Right ventricle myocardium inferior (tissue), 1 donor: Measurements from ENCODE around the gene TCP11. TPM values are rescaled to one million over a fixed set of nuclear protein-coding genes. Genes with fewer than 3 reads are reported as not detected.

ENCODE experiments used
- ATAC-seq: fragments of 200-7000 bp; cut with Tn5 transposase; one replicate; pipeline ENCODE4 v1.9.1; 2020; ENCODE audit warnings: mild to moderate bottlenecking, moderate library complexity
- DNase-seq: peaks from one replicate; pipeline ENCODE4 v3.0.0; 2021; ENCODE audit errors: missing footprints
- intact Hi-C: fragments of 100-400 bp; cut with DNase I; formaldehyde crosslinking; loops from one replicate; pipeline ENCODE4 v1.11.0; 2022
- long read RNA-seq: library from polyadenylated mRNA; unstranded; transcript quantifications from one replicate; pipeline ENCODE4 v2.0.0, GENCODE V29; 2021
- total RNA-seq: library from RNA; stranded (reverse); fragmentation: NEBNext Ultra II Directional; extraction: Animal tissue kit (Norgen Biotek cat#: 25700); gene quantifications from one replicate; pipeline ENCODE4 v1.2.1, GENCODE V29; 2021
- donor health status: DM: no; HTN: yes; CAD: no; lungs with severe emphysema.

Gene TCP11
- not detected for total RNA-seq
- long read RNA-seq, result 0 reads

DNA sequence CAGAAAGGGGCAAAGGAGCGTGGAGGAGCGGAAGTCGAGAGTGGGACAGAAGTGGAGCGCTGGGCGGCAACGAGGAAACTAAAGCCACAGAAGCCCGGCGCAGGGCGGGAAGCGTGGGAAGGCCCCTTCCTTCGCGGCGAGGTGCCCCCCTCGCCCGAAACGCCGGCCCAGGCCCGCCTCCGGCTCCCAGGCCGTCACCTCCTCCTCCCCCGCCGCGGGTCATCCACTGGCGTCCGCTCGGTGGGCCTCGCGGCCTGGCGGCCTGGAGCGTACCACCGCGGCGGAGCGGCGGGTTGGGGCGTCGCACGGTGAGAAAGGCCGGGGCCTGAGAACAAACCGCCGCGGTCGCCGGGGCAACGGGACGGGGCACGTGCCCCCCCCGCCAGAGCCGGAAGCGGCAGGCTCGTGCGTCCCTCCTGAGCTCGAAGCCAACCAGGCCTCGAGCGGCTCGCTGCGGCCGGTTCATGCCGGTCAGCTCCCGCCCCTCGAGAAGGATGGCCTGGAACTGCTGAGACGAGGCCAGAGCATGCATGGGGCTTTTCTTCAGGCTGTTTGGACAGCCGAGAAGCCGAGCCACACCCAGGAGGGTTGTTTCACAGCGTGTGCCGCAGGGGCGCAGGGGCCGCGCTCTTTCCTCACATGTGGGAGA, at the start of gene TCP11:
Gene TCP11 (minus strand): TSS at position 333 of the 649 bp plus-strand sequence. CDS start 469 bp downstream, outside the sequence.
- no peak for DNase-seq

DNA sequence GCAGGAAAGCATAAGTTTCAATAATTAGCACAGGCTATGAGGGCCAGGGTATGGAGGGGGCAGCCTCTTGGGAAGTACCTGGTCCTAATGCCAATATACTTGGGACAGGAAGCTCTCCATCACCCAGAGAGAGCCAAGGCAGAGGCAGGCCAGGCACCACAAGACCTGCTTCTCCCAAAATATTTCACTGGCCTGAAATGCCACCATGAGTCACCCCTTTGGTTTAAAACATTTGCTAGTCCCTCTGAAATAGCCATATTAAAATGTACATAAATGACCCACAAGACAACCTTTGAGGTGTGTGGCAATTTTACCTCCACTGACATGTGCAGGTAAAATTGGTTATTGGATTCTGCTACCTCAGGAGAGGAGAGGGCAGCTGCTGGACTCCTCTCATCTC, 49.2 kb upstream of the TCP11 start:
- DNase-seq (no peak), ATAC-seq (no peak)
- intact Hi-C loops, result no loop called here

More for the DNA sequence above, at the start of gene TCP11:
- ATAC-seq, result peak; percentile 36
- intact Hi-C loops, result loop anchor here (5.0 kb wide), 1 partner anchor 274 kb away; no protein-coding TSS in a partner anchor

DNA sequence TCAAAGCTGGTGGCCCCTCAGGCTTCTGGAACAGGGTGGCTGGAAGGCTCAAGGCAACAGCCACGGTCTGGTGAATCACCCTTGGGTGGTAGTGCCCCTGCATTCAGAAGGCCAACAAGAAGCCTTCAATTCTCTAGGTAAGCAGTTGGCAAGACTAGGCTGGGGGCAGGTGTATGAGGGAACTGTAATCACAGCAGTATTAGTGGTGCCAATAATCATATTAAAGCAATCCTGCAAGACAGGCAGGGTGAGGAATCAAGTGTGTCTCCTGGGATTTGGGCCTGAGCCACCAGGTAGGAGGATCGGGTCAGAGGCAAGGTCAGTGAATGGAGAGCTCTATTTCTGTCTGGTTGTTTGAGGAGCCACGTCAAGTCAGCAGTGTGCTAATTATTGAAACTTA, 47.7 kb upstream of the TCP11 start:
- intact Hi-C loops, result no loop called here
- DNase-seq, result no peak
- no peak for ATAC-seq

DNA sequence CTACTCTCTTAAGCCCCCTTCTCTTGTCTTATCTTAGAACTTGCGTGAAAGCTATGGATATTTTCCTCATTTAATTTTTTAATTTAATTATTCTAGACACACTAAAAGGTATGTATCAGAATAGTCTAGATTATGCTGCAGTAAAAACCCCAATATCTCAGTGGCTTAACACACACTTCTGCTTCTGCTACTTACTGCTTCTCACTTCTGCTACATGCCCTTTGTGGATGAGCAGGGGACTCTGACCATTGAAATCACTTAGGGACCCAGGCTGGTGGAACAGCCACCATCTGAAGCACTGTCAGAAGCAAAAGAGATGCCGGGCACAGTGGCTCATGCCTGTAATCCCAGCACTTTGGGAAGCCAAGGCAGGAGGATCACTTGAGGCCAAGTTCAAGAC, 45.4 kb upstream of the TCP11 start:
- DNase-seq, result no peak
- ATAC-seq, result no peak
- intact Hi-C loops, result no loop called here

DNA sequence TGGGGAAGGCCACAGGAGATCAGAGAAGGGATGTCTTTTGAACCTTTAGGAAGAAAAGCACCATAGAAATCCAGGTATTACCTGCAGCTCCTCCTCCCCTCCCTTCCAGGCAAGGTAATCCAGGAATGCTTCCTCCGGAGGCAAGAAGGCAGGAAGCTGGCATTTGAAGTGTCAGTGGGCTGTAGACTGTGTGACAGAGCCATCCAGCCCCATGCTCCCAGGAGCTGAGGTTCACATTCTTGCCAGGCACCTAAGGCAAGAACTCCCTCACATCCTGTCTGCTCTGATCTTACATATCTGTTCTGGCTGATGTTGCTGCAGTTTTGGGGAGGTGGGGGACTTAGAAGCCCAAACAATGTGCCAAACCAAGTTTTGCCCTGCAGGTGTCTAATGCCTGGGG, 44.8 kb upstream of the TCP11 start:
- DNase-seq (no peak), ATAC-seq (no peak)
- intact Hi-C loops, result no loop called here

DNA sequence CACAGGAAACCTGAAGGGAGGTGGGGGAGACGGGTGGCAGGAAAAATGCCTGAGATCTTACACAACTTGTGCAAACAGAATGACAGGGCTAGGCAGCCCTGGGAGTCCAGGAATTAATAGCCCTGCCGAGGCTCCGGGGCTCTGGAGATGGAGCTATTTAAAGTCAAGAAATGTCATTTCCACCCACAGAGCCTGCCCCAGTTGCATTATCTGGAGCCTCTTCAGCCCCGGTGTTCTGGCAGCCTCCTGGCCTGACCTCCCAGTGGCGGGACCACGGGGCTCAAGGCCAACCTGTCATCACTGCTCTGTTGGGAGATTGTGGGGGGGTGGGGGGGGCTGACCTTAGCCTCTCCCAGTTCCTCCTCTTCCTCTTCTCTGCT, 44.2 kb upstream of the TCP11 start:
- intact Hi-C loops, result no loop called here
- DNase-seq (peak; percentile 66), ATAC-seq (peak; percentile 57)

DNA sequence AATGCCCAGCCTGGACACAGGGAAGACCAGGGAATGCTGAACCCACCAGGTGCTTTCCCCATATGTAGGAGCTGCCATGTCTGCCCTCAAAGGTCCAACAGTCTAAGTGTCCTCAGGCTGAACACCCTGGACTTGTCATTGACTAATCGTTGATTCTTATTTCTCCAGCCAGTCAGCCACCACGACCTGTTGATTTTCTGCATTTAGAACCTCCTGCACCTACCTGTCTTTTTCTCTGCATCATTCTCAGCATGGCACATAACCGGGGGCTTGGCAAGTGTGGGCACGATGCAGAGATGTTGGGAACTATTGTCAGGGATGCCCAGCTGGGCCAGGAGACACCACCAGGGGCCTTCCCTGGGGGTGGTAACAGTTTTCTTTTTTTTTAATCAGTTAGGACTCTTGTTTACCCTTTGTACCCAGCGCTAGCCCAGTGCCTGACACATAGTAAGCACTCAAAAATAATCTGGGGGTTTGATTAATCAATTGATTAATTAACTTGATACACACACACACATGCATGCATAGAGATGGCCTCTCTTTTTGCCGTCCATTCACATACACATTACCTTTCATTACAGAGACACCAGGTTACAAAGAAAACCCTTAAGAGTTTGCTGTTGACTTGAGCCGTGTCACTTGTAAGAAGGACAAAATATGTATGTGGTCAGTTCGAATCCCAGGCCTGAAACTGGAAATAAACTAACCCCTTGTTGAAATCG, 43.6 kb upstream of the TCP11 start:
- intact Hi-C loops, result no loop called here
- DNase-seq, result no peak
- no peak for ATAC-seq

DNA sequence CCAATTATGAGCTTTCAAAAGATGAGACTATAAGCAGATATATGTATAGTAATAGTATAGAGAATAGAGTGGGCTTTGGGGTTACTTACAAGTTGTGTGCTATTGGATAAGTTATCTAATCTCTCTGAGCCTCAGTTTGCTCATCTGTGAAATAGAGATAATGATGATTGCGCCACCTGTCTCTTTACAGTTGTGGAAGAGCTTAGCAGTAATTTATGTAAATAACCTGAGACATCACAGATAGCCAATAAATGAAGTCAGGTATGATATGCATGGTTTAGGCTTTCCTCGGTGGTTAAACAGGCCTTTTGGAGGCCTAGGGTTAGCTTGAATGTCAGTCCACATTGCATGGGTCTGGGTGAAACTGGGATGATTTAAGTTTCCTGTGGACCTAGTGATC, 42.8 kb upstream of the TCP11 start:
- ATAC-seq (no peak), DNase-seq (no peak)
- intact Hi-C loops, result no loop called here

DNA sequence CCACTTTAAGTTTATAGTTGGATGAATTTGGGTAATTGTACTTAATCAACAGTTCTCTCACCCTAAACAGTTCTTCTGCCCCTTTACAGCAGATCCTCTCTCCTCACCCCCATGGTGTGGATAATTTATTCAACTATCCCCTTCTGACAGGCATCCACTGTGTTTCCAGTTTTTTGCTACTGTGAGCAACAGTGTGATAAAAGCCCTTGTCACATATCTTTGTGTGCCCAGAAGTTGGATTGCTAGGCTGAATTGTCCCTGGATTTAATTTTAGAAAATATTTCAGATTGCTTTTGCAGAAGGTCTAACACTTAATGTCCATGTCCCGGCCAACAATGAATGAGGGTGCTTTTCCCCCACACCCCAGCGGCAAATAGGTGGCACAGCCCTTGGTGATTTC, 42.1 kb upstream of the TCP11 start:
- intact Hi-C loops, result no loop called here
- ATAC-seq (peak; percentile 38), DNase-seq (no peak)

DNA sequence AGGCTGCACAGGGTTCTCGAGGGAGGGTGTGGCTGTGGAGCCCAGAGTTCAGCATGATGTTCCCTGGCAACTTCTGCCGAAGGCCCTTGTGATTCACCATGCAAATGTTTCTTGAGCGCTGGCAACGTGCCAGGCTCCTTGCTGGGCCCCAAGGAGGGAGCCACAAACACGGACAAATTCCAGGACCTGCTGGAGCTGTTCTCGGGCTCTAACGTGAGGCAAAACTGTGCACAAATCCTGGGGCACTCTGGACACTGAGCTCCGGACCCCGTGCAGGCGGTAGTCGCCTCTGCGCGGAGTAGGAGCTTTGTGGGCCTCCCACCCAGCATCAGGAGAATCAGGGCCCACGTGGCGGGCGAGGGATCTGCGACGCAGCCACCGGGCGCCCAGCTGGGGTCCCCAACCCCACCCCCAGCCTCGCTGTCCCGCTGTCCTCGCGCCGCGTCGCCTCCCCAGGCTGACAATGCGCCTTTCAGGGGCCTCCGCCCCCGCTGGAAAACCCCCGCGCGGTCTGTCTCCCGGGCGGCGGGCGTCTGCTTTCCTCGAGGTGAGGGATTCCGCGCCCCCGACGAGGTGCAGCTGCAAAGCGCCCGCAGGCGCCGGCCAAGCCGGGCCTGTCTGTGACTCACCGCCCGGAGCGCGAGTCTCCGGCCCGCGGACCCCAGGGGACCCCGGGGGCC, 40.9 kb upstream of the TCP11 start:
- ATAC-seq, result peak; percentile 43
- intact Hi-C loops, result no loop called here
- DNase-seq, result peak; percentile 86

DNA sequence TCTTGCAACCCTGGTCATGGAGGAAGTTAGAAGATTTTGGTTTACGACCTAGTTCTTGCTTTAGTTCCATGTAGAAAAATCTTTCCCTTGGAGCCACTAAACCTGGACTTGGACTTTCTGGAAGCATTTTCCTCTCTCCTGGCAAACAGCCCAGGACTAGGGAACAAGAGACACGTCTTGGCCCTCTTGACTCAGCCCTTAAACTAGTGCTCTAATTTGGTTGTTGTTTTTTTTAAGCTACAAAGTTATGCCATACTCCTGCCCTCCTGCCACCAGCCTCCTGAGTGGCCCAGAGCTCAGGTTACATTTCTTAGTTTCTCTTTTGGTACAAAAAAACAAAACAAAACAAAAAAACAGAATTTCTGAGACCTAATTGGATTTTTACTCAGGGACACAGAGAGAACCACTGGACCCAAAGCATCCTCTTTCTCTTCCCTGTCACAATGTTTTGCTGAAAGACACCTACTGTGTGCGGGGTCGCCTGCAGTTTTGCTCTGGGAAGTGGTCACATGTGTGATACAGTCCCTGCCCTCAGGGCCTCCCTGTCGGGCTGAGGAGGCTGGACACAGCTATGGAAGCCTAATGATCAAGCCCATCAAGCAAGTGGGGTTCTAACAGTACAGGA, 40.3 kb upstream of the TCP11 start:
- intact Hi-C loops, result no loop called here
- DNase-seq, result no peak
- ATAC-seq, result no peak

DNA sequence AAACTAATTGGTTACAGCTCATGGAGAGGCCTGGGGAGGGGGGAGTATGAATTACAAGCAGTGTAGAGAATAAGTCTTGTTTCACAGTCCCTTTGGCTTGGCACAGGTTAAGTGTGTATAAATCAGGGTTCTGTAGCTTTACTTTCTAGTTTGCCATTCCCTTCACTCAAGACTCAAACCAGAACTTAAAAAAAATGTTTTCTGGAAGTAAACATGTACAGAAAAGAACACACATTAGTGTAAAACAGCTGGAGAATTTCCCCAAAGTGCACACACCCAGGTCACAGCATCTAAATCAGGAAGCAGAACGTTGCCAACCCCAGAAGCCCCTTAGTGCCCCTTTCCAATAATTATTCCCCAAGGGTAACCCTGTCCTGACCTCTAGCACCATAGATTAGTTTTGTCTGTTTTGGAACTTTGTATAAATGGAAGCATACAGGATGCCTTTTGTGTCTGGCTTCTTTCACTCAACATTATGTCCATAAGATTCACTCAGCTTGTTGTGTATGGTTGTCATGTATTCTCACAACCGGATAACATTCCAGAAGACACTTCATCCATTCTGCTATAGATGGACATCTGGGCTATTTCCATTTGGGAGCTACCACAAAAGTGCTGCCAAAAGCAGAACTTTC, 38.9 kb upstream of the TCP11 start:
- ATAC-seq, result no peak
- no peak for DNase-seq
- intact Hi-C loops, result no loop called here

DNA sequence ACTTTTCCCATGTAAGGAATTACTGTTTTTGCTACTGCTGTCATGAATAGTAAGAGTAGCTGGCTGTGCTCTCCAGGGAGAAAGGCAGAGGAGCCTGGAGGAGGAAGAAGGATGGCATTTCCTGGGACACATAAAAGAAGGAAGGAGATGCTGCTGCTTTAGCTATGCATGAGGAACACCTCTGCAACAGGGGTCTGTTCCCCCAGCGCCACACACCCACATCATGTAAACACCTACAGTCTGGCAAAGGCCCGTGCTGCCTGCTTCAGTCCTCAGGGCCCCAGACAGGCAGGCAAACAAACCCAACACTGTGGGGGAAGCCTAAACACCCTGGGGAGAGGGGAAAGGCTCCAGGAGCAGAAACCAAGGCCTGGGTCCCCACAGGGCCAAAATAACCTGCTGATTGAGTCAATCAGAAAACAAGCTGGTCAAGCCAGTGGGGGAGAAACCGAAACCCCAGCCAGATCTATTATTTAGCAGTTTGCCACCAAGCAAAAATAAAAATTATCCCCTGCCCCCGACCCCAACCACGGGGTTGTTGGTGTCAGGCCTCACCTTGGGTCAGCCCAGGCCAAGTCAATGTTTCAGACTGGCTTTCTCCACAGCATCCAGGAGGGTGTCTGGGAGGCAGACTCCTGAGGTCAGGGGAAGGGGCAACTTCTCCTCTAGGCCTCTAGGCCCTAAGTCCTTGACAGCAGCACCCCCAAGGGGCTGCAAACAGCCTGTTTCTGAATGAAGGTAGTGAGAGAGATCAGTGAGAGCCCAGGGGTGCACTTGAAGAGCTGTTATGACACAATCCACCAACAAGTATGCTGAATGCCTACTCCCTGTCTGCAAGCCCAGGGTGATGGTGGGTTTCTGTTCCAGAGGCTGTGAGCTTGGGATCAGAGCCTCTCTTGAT, 38.0 kb upstream of the TCP11 start:
- no peak for DNase-seq
- no peak for ATAC-seq
- intact Hi-C loops, result no loop called here

DNA sequence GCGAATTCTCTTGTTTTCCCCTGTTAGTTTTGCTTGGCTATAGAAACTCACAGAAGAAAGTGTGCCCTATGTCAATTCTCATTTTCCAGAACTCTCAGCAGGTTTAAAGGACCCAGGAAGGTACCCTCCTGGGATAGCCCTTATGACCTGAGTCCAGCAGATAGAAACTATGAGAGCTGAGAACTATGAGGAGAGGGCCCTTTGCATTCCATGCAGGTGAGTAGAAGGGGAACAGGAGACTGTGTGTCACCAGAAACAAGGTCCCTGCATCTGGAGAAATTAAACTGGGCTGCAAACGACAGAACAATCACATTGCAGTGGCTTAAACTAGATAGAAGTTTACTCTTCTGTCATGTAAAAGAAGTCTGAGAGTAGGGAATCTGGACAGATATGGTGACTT, 36.9 kb upstream of the TCP11 start:
- DNase-seq (no peak), ATAC-seq (no peak)
- intact Hi-C loops, result no loop called here

DNA sequence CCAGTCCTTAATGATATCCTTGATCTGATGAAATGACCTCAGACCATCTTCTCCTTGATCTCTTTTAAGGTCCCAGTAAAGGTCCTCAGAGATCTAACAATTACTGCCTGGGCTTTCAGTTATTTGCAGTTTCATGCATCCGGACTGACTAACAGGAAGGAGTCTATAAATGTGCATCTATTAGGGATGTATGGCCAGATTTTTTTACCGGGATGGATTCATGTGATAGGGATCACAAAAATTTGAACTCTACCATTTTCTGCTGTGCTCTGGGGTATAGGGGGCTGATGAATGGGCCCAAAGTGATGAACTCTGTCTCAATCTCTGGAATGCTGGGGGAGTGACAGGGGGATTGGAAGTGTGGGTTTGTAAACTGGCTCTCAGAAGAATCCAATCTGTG, 36.5 kb upstream of the TCP11 start:
- intact Hi-C loops, result no loop called here
- no peak for ATAC-seq
- DNase-seq, result no peak

DNA sequence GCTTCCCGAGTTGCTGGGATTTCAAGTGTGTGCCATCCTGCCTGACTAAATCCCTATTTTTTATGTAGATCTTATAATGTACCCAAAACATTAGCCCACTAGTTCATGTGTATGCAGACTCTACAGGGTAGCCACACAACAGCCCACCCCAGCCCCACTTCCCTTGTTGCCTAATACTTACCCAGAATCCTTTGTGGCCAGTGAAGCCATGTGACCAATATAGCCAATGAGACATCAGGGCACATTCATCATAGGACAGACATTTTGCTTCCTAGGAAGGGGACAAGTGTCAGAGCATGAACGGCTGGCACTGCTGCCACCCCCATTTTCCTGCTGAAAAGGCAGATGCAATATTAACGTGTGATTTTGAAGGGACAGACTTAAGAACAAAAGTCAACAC, 36.0 kb upstream of the TCP11 start:
- DNase-seq, result no peak
- ATAC-seq, result no peak
- intact Hi-C loops, result no loop called here

DNA sequence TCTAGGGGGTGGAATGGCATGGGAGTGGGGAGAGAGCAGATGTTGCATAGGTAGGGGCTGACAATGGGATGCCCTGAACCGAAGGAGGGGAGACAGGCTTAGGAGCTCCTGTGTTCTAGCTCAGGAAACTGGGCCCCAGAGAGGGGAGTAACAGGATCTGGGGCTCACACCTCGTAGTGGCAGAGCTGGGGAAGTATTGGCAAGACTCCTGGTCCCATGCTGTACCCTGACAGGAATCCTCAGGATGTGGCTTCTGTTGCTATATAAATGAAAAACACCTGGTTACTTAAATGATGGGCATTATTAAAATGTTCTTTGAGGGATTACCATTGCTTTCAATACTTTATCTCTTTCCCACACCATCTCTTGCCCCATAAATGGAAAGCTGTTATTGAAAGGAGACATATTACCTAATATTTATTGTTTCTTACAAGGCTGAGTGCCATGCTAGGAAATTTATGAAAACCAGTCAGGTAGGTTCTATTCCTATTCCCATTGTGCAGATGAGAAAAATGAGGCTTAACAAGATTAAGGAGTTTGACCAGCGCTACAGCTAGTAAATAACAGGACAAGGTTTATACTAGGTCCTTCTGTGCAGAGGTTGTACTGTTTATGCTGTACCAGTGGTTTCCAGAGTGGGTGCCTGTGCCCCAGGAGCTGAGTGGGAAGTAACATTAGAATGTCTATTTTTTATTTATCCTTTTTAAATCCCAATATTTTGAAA, 35.3 kb upstream of the TCP11 start:
- no peak for ATAC-seq
- no peak for DNase-seq
- intact Hi-C loops, result no loop called here

DNA sequence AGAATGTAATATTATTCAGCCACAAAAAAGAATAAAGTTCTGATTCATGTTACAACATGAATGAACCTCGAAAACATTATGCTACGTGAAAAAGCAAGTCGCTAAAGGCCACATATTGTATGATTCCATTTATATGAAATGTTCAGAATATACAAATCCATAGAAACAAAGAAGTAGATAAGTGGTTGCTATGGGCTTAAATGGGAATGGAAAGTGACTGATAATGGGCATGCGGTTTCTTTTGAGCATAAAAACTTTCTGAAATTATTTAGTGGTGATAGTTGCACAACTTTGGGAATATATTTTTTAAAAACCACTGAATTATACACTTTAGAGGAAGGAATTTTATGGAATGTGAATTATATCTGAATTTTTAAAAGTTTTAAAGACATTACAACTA, 33.4 kb upstream of the TCP11 start:
- intact Hi-C loops, result no loop called here
- ATAC-seq (no peak), DNase-seq (no peak)
